HepG2 (cell line): ENCODE data around the gene CPE. TPM values are rescaled to one million over a fixed set of nuclear protein-coding genes. Genes with fewer than 3 reads are reported as not detected.

ENCODE experiments used
- ATAC-seq: fragments of 200-7000 bp; cut with Tn5 transposase; 3 replicates; pipeline ENCODE4 v1.9.1; 2020; ENCODE audit warnings: mild to moderate bottlenecking, moderate library complexity
- BruUV-seq: library from RNA; stranded (reverse); fragments of 400-500 nt; replicated peaks from 2 replicates; lab custom pipeline; 2021; lab: Mats Ljungman, UMichigan
- CTCF ChIA-PET: fragments of 300-600 bp; formaldehyde crosslinking; extraction: SDS; loops from one replicate; lab custom pipeline; 2021; ENCODE audit warnings: low total read pairs, inconsistent platforms, low intra/inter-chr PET ratio; lab: Yijun Ruan, JAX
- POLR2A ChIA-PET: fragments of 350-600 bp; sonication (Branson Sonifier 250); formaldehyde crosslinking; loops from one replicate; lab custom pipeline; 2020; ENCODE audit warnings: antibody characterized with exemption, inconsistent platforms; lab: Yijun Ruan, JAX
- DNase-seq: peaks from one replicate; pipeline ENCODE4 v3.0.0-alpha.2; 2015; ENCODE audit warnings: low spot score
- FAIRE-seq: peaks from 3 replicates; lab custom pipeline; 2011; peaks lifted over from hg19 to GRCh38; lab: Jason Lieb, UNC
- H2AFZ ChIP-seq: one replicate; pipeline ENCODE4 v1.6.1; 2011; ENCODE audit warnings: low read length, inconsistent platforms
- H3K27ac ChIP-seq: fragments of 300-600 bp; 3 replicates; pipeline ENCODE4 v1.8.0; 2011; ENCODE audit warnings: mixed run types, mild to moderate bottlenecking, mixed read lengths, low read length, inconsistent platforms; ENCODE audit not compliant: insufficient read depth; ENCODE audit errors: extremely low read length
- H3K27me3 ChIP-seq, 2 experiments: fragments of 200-600 bp in 1 of 2; 2 replicates in 1 of 2; 3 replicates in 1 of 2; pipeline versions ENCODE4 v1.6.0 to v1.8.0; 2011; ENCODE audit warnings: low read length in 2 of 2, mild to moderate bottlenecking in 2 of 2, moderate library complexity in 2 of 2, inconsistent platforms in 1 of 2; ENCODE audit not compliant: insufficient read depth in 2 of 2, control insufficient read depth in 1 of 2
- H3K36me3 ChIP-seq, 2 experiments: fragments of 200-600 bp in 1 of 2; replicated peaks in 1 of 2; 2 replicates in 1 of 2; 3 replicates in 1 of 2; pipeline versions ENCODE4 v1.5.1 to v1.8.0; 2011; ENCODE audit warnings: low read length in 2 of 2, inconsistent platforms in 1 of 2; ENCODE audit not compliant: insufficient read depth in 2 of 2, control insufficient read depth in 1 of 2
- H3K4me1 ChIP-seq: 2 replicates; pipeline ENCODE4 v1.5.1; 2012; ENCODE audit warnings: low read length, inconsistent platforms; ENCODE audit not compliant: insufficient read depth
- H3K4me2 ChIP-seq: 2 replicates; pipeline ENCODE4 v1.6.0; 2011; ENCODE audit warnings: low read depth, low read length, inconsistent platforms
- H3K4me3 ChIP-seq, 3 experiments: fragments of 200-600 bp in 1 of 3; sonication (generic), shearing (Covaris generic) in 1 of 3; replicated peaks in 1 of 3; 2 replicates each; pipeline ENCODE4 v1.5.1; 2011 to 2016; ENCODE audit warnings: low read length in 3 of 3, inconsistent platforms in 2 of 3, low read depth in 2 of 3, mild to moderate bottlenecking in 2 of 3, control low read depth in 1 of 3, mixed read lengths in 1 of 3; ENCODE audit not compliant: insufficient read depth in 1 of 3
- H3K79me2 ChIP-seq: one replicate; pipeline ENCODE4 v1.6.1; 2011; ENCODE audit warnings: low read length, inconsistent platforms; ENCODE audit not compliant: insufficient read depth
- H3K9ac ChIP-seq: 2 replicates; pipeline ENCODE4 v1.6.0; 2011; ENCODE audit warnings: mild to moderate bottlenecking, low read depth, low read length, inconsistent platforms; ENCODE audit not compliant: insufficient read depth
- H3K9me3 ChIP-seq: 2 replicates; pipeline ENCODE4 v1.5.1; 2012; ENCODE audit warnings: mild to moderate bottlenecking, low read length
- H4K20me1 ChIP-seq: 2 replicates; pipeline ENCODE4 v1.6.0; 2011; ENCODE audit warnings: inconsistent platforms, mild to moderate bottlenecking, low read length, moderate library complexity; ENCODE audit not compliant: insufficient read depth
- FOXM1 ChIP-seq: sonication (generic); formaldehyde crosslinking; IDR thresholded peaks from 2 replicates; pipeline ENCODE4 v1.5.0; 2020; ENCODE audit warnings: missing genetic modification reagents
- PAX8 ChIP-seq: sonication (generic); formaldehyde crosslinking; IDR thresholded peaks from 2 replicates; pipeline ENCODE4 v1.8.0; 2022; ENCODE audit warnings: mild to moderate bottlenecking, missing genetic modification reagents, borderline replicate concordance
- SMAD3 ChIP-seq: sonication (generic); formaldehyde crosslinking; IDR thresholded peaks from 2 replicates; pipeline ENCODE4 v1.4.0; 2020; ENCODE audit warnings: missing genetic modification reagents
- STAG1 ChIP-seq: sonication (generic); formaldehyde crosslinking; IDR thresholded peaks from 2 replicates; pipeline ENCODE4 v1.4.0; 2020; ENCODE audit warnings: missing genetic modification reagents
- ZNF235 ChIP-seq: sonication (generic); formaldehyde crosslinking; IDR thresholded peaks from 2 replicates; pipeline ENCODE4 v1.8.1; 2023; ENCODE audit warnings: mild to moderate bottlenecking, missing genetic modification reagents, borderline replicate concordance
- ZNF563 ChIP-seq: sonication (generic); formaldehyde crosslinking; IDR thresholded peaks from 2 replicates; pipeline ENCODE4 v1.8.0; 2022; ENCODE audit warnings: mild to moderate bottlenecking, moderate library complexity, missing genetic modification reagents
- ZNF644 ChIP-seq: IDR thresholded peaks from 2 replicates; pipeline ENCODE4 v1.6.1; 2016; ENCODE audit warnings: low read depth
- WGBS: methylation state at CpG from one replicate; pipeline ENCODE4 v1.1.6; 2017; ENCODE audit warnings: low lambda C conversion rate; 5-methylcytosine and 5-hydroxymethylcytosine counted together
- in situ Hi-C: cut with HindIII; loops from 2 replicates; pipeline ENCODE4 v1.10.0; 2017; ENCODE audit warnings: low pct_unique_long_range_greater_than_20kb; ENCODE audit not compliant: extremely low pct_ligation_motif_present
- intact Hi-C: fragments of 100-400 bp; cut with micrococcal nuclease; formaldehyde crosslinking; loops from one replicate; pipeline ENCODE4 v1.10.0; 2022; ENCODE audit not compliant: unreplicated experiment
- polyA plus RNA-seq, 8 experiments: library from polyadenylated mRNA; depleted of rRNA in 3 of 8; stranded (reverse) in 7 of 8; unstranded in 1 of 8; fragments of >200 nt; fragmentation: Illumina TruSeq in 4 of 8; extraction: Trizol in 4 of 8; gene quantifications; 2 replicates each; pipeline versions ENCODE4 v1.2.1 to v1.2.3, GENCODE V29; 2011 to 2016; ENCODE audit warnings: low read depth in 4 of 8, missing spikeins in 1 of 8, mixed read lengths in 1 of 8; ENCODE audit not compliant: insufficient read depth in 1 of 8
- total RNA-seq, 5 experiments: library from RNA; depleted of rRNA; stranded (reverse); fragments of >200 nt; fragmentation: Illumina TruSeq; extraction: Trizol; gene quantifications; 2 replicates each; pipeline ENCODE4 v1.2.3, GENCODE V29; 2016; ENCODE audit warnings: low read depth in 1 of 5
- TF ChIP-seq, protein P1 (sequence below): IDR thresholded peaks from 2 replicates; pipeline ENCODE4 v1.6.1; 2012; ENCODE audit warnings: inconsistent platforms
- TF ChIP-seq, protein P2 (sequence below): sonication (generic); formaldehyde crosslinking; IDR thresholded peaks from 2 replicates; pipeline ENCODE4 v1.4.0; 2020; ENCODE audit warnings: missing genetic modification reagents, borderline replicate concordance
- TF ChIP-seq, protein P3 (sequence below): sonication (generic); formaldehyde crosslinking; IDR thresholded peaks from 2 replicates; pipeline ENCODE4 v1.4.0; 2020; ENCODE audit warnings: mild to moderate bottlenecking, missing genetic modification reagents
- TF ChIP-seq, protein P4 (sequence below): sonication (generic); formaldehyde crosslinking; IDR thresholded peaks from 2 replicates; pipeline ENCODE4 v1.4.0; 2020; ENCODE audit warnings: missing genetic modification reagents
- TF ChIP-seq, protein P5 (sequence below): sonication (generic); formaldehyde crosslinking; IDR thresholded peaks from 2 replicates; pipeline ENCODE4 v1.5.1; 2020; ENCODE audit warnings: mild to moderate bottlenecking, missing genetic modification reagents

CPE gene
- total and polyA plus RNA-seq, 2 of the 13 experiments (the other 11 are each of a cell fraction or from before 2014, with no cell fraction given): 268 to 852 TPM

DNA sequence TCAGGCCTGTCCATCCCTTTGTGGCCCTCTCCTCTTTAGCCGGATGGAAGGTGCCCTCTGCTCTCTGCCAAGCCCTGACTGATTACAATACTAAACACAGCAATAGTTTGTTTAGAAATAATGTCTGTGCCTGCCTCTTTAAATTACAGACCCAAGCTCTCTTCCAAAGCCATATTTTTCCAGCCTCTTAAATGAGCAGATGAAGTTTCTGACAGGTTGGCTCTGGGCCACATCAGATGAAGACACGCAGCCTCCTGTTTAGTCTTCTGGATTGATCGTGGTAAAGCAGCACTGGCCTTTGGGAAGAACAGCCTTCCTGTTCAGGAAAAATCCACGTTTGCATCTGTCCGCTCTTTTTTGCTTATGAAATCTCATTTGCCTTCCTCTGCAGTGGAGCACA, 133.6 kb downstream of the CPE start:
- H2AFZ ChIP-seq: no peak overlapping the region
- H3K9me3 ChIP-seq: no peaks in the 10 kb centered on the region
- no peak for DNase-seq
- no peak overlapping the region for H3K4me3 ChIP-seq
- H3K4me2 ChIP-seq: no peak overlapping the region
- H3K27ac ChIP-seq: no peak overlapping the region
- H3K27me3 ChIP-seq: peaks cover 0 to 17% of the 10 kb centered on the region in 2 experiments; a peak in 1 of 5 replicates
- ChIA-PET POLR2A (no interaction called here), CTCF (no interaction called here)
- 27% methylated on average over 5 of the region's 5 CpGs for WGBS
- peak; percentile 17; the same call in 1 of the 3 replicates for ATAC-seq
- in situ Hi-C loops (no loop called here), intact Hi-C loops (no loop called here)
- FAIRE-seq: no peak
- H3K9ac ChIP-seq: no peak overlapping the region
- no TSS peak for BruUV-seq
- peaks cover 11% of the 10 kb centered on the region for H3K4me1 ChIP-seq
- H4K20me1 ChIP-seq: no peaks in the 10 kb centered on the region
- H3K36me3 ChIP-seq: no peaks in the 10 kb centered on the region
- no peaks in the 10 kb centered on the region for H3K79me2 ChIP-seq
- TF ChIP-seq, protein P1, sequence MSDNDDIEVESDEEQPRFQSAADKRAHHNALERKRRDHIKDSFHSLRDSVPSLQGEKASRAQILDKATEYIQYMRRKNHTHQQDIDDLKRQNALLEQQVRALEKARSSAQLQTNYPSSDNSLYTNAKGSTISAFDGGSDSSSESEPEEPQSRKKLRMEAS: no peak
- TF ChIP-seq PAX8 (CRISPR knock-in tag): no peak
- TF ChIP-seq ZNF235 (CRISPR knock-in tag): no peak
- TF ChIP-seq, protein P2, sequence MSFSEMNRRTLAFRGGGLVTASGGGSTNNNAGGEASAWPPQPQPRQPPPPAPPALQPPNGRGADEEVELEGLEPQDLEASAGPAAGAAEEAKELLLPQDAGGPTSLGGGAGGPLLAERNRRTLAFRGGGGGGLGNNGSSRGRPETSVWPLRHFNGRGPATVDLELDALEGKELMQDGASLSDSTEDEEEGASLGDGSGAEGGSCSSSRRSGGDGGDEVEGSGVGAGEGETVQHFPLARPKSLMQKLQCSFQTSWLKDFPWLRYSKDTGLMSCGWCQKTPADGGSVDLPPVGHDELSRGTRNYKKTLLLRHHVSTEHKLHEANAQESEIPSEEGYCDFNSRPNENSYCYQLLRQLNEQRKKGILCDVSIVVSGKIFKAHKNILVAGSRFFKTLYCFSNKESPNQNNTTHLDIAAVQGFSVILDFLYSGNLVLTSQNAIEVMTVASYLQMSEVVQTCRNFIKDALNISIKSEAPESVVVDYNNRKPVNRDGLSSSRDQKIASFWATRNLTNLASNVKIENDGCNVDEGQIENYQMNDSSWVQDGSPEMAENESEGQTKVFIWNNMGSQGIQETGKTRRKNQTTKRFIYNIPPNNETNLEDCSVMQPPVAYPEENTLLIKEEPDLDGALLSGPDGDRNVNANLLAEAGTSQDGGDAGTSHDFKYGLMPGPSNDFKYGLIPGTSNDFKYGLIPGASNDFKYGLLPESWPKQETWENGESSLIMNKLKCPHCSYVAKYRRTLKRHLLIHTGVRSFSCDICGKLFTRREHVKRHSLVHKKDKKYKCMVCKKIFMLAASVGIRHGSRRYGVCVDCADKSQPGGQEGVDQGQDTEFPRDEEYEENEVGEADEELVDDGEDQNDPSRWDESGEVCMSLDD (CRISPR knock-in tag): no peak
- TF ChIP-seq SMAD3 (CRISPR knock-in tag): no peak
- no peak for TF ChIP-seq STAG1
- TF ChIP-seq ZNF563: no peak
- TF ChIP-seq, protein P3, sequence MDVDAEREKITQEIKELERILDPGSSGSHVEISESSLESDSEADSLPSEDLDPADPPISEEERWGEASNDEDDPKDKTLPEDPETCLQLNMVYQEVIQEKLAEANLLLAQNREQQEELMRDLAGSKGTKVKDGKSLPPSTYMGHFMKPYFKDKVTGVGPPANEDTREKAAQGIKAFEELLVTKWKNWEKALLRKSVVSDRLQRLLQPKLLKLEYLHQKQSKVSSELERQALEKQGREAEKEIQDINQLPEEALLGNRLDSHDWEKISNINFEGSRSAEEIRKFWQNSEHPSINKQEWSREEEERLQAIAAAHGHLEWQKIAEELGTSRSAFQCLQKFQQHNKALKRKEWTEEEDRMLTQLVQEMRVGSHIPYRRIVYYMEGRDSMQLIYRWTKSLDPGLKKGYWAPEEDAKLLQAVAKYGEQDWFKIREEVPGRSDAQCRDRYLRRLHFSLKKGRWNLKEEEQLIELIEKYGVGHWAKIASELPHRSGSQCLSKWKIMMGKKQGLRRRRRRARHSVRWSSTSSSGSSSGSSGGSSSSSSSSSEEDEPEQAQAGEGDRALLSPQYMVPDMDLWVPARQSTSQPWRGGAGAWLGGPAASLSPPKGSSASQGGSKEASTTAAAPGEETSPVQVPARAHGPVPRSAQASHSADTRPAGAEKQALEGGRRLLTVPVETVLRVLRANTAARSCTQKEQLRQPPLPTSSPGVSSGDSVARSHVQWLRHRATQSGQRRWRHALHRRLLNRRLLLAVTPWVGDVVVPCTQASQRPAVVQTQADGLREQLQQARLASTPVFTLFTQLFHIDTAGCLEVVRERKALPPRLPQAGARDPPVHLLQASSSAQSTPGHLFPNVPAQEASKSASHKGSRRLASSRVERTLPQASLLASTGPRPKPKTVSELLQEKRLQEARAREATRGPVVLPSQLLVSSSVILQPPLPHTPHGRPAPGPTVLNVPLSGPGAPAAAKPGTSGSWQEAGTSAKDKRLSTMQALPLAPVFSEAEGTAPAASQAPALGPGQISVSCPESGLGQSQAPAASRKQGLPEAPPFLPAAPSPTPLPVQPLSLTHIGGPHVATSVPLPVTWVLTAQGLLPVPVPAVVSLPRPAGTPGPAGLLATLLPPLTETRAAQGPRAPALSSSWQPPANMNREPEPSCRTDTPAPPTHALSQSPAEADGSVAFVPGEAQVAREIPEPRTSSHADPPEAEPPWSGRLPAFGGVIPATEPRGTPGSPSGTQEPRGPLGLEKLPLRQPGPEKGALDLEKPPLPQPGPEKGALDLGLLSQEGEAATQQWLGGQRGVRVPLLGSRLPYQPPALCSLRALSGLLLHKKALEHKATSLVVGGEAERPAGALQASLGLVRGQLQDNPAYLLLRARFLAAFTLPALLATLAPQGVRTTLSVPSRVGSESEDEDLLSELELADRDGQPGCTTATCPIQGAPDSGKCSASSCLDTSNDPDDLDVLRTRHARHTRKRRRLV: no peak
- no peak for TF ChIP-seq FOXM1 (CRISPR knock-in tag)
- TF ChIP-seq, protein P4, sequence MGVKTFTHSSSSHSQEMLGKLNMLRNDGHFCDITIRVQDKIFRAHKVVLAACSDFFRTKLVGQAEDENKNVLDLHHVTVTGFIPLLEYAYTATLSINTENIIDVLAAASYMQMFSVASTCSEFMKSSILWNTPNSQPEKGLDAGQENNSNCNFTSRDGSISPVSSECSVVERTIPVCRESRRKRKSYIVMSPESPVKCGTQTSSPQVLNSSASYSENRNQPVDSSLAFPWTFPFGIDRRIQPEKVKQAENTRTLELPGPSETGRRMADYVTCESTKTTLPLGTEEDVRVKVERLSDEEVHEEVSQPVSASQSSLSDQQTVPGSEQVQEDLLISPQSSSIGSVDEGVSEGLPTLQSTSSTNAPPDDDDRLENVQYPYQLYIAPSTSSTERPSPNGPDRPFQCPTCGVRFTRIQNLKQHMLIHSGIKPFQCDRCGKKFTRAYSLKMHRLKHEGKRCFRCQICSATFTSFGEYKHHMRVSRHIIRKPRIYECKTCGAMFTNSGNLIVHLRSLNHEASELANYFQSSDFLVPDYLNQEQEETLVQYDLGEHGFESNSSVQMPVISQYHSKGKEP (CRISPR knock-in tag): no peak
- TF ChIP-seq ZNF644: no peak
- TF ChIP-seq, protein P5, sequence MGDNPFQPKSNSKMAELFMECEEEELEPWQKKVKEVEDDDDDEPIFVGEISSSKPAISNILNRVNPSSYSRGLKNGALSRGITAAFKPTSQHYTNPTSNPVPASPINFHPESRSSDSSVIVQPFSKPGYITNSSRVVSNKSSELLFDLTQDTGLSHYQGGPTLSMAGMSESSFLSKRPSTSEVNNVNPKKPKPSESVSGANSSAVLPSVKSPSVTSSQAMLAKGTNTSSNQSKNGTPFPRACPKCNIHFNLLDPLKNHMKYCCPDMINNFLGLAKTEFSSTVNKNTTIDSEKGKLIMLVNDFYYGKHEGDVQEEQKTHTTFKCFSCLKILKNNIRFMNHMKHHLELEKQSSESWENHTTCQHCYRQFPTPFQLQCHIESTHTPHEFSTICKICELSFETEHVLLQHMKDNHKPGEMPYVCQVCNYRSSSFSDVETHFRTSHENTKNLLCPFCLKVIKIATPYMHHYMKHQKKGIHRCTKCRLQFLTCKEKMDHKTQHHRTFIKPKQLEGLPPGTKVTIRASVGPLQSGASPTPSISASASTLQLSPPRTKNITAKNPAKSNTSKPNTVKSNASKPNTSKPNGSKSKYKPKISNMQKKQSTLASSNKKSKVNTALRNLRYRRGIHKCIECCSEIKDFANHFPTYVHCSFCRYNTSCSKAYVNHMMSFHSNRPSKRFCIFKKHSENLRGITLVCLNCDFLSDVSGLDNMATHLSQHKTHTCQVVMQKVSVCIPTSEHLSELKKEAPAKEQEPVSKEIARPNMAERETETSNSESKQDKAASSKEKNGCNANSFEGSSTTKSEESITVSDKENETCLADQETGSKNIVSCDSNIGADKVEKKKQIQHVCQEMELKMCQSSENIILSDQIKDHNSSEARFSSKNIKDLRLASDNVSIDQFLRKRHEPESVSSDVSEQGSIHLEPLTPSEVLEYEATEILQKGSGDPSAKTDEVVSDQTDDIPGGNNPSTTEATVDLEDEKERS: no peak
